Neutrophil (primary cell): ENCODE data around the gene PLA2G3.

Source experiments
- H3K27ac ChIP-seq: fragments of 200-600 bp; sonication (generic); 2 replicates; pipeline ENCODE4 v1.5.1; 2016; ENCODE audit warnings: mild to moderate bottlenecking, moderate library complexity
- H3K27me3 ChIP-seq: fragments of 200-600 bp; sonication (generic); 2 replicates; pipeline ENCODE4 v1.6.0; 2016; ENCODE audit warnings: mild to moderate bottlenecking
- H3K36me3 ChIP-seq: fragments of 200-600 bp; sonication (generic); 2 replicates; pipeline ENCODE4 v1.5.1; 2017
- H3K4me1 ChIP-seq, 2 experiments: fragments of 200-600 bp in 1 of 2; sonication (generic) in 1 of 2; 1 replicate in 1 of 2; 2 replicates in 1 of 2; pipeline versions ENCODE4 v1.5.1 to v1.6.1; 2013 to 2016; ENCODE audit warnings: low read depth in 1 of 2, low read length in 1 of 2, mild to moderate bottlenecking in 1 of 2, moderate library complexity in 1 of 2; ENCODE audit not compliant: control insufficient read depth in 1 of 2, insufficient read depth in 1 of 2
- H3K4me3 ChIP-seq, 2 experiments: fragments of 200-600 bp in 1 of 2; sonication (generic) in 1 of 2; 1 replicate in 1 of 2; 2 replicates in 1 of 2; pipeline ENCODE4 v1.5.1; 2013 to 2016; ENCODE audit warnings: low read depth in 1 of 2, low read length in 1 of 2, mild to moderate bottlenecking in 1 of 2, moderate library complexity in 1 of 2
- H3K9me3 ChIP-seq: fragments of 200-600 bp; sonication (generic); 2 replicates; pipeline ENCODE4 v1.5.1; 2016
- TF ChIP-seq, protein P1 (sequence below): fragments of 200-600 bp; sonication (generic); IDR thresholded peaks from 2 replicates; pipeline ENCODE4 v1.5.1; 2016; ENCODE audit warnings: antibody characterized with exemption

PLA2G3 gene

GRCh38 chr22:31162015-31162765, 21.9 kb upstream of the PLA2G3 start:
- Histone ChIP-seq H3K36me3 (peaks cover 3% of the 10 kb centered on the region), H3K4me1 (peaks cover 22 to 34% of the 10 kb centered on the region in 2 experiments), H3K27me3 (peaks cover 13% of the 10 kb centered on the region), H3K27ac (no peak overlapping the region), H3K9me3 (no peaks in the 10 kb centered on the region), H3K4me3 (no peak overlapping the region)
- TF ChIP-seq, protein P1, sequence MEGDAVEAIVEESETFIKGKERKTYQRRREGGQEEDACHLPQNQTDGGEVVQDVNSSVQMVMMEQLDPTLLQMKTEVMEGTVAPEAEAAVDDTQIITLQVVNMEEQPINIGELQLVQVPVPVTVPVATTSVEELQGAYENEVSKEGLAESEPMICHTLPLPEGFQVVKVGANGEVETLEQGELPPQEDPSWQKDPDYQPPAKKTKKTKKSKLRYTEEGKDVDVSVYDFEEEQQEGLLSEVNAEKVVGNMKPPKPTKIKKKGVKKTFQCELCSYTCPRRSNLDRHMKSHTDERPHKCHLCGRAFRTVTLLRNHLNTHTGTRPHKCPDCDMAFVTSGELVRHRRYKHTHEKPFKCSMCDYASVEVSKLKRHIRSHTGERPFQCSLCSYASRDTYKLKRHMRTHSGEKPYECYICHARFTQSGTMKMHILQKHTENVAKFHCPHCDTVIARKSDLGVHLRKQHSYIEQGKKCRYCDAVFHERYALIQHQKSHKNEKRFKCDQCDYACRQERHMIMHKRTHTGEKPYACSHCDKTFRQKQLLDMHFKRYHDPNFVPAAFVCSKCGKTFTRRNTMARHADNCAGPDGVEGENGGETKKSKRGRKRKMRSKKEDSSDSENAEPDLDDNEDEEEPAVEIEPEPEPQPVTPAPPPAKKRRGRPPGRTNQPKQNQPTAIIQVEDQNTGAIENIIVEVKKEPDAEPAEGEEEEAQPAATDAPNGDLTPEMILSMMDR: no peak

- Histone ChIP-seq H3K27ac (peak overlapping the region; percentile 89), H3K36me3 (peaks cover 3% of the 10 kb centered on the region), H3K9me3 (no peaks in the 10 kb centered on the region), H3K4me3 (peak overlapping the region; percentile 87 to 91), H3K27me3 (peaks cover 13% of the 10 kb centered on the region), H3K4me1 (peaks cover 22 to 30% of the 10 kb centered on the region in 2 experiments)
- TF ChIP-seq, protein P1: no peak
Observed at GRCh38 chr22:31161386-31161785, 21.1 kb upstream of the PLA2G3 start.

DNA sequence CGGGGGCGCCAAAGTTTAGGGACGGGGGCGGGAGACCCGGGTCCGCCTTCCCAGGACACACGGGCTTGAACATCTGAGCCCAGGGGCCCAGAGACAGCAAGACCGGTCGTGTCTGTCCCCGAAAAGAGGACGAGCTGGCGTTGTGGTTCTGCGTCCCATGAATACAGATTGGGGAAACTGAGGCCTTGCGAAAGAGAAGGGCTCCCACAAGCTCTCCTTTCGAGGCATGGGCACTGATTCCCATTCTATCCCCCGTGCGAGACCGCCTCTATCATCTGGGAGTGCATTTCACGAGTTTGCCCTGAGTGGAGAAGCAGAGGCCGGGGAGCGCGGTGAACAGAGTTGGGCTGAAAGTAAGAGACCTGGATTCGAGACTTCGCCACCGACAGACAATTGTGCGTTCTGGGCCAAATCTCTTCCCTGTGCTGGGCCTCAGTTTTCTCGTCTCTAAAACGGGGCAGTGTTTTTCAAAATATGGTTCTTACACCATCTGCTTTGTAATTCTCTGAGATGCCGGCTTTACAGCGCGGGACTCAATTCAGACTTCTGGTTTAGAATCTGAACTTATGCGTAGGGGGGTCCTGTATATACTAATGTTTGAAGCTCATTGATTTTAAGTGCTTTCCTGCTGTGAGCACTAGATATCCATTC, 20.1 kb upstream of the PLA2G3 start:
- Histone ChIP-seq H3K4me3 (peak overlapping the region; percentile 87 to 91), H3K9me3 (no peaks in the 10 kb centered on the region), H3K27me3 (peaks cover 13% of the 10 kb centered on the region), H3K36me3 (peaks cover 3% of the 10 kb centered on the region), H3K4me1 (peaks cover 22 to 23% of the 10 kb centered on the region in 2 experiments), H3K27ac (peak overlapping the region; percentile 89)
- TF ChIP-seq, protein P1: no peak

DNA sequence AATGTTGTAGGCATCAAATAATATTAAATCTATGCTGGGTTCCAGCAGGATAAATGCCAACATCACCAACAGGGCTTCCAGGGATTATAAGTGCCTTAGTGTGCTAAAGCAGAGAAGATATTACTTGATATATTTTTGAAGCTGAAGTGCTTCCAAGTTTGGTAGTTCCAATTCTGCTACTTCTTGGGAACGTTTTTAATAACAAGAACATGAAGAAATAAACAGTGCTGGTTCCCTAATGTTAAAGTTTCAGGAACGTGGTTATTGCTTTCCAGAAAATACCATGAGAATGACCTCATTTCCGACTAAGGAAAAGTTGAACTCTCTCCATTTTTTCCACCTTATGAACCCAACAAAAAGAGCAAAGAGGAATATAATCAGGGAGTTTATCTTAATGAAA, 15.1 kb upstream of the PLA2G3 start:
- H3K36me3 ChIP-seq: no peaks in the 10 kb centered on the region
- peaks cover 13% of the 10 kb centered on the region for H3K27me3 ChIP-seq
- H3K4me3 ChIP-seq: no peak overlapping the region
- TF ChIP-seq, protein P1: no peak
- peaks cover 5 to 11% of the 10 kb centered on the region in 2 experiments for H3K4me1 ChIP-seq
- H3K27ac ChIP-seq: no peak overlapping the region
- H3K9me3 ChIP-seq: no peaks in the 10 kb centered on the region

- Histone ChIP-seq H3K9me3 (no peaks in the 10 kb centered on the region), H3K4me3 (no peak overlapping the region), H3K27ac (no peak overlapping the region), H3K36me3 (no peaks in the 10 kb centered on the region), H3K4me1 (peaks cover 3 to 11% of the 10 kb centered on the region in 2 experiments), H3K27me3 (peaks cover 13% of the 10 kb centered on the region)
- TF ChIP-seq, protein P1: no peak
Observed at GRCh38 chr22:31154975-31155374, 14.7 kb upstream of the PLA2G3 start.
